GDM1 (cell line): ENCODE measurements around the gene DDIT3.
"Not testable (repeated sequence)": the region's sequence is repeated elsewhere in the genome, so short reads cannot be mapped to it uniquely, and the experiment has no call there.

ENCODE experiments used
- DNase-seq: peaks from one replicate; lab custom pipeline; 2025; lab: John Stamatoyannopoulos, UW

DDIT3 gene, protein sequence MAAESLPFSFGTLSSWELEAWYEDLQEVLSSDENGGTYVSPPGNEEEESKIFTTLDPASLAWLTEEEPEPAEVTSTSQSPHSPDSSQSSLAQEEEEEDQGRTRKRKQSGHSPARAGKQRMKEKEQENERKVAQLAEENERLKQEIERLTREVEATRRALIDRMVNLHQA

DNA sequence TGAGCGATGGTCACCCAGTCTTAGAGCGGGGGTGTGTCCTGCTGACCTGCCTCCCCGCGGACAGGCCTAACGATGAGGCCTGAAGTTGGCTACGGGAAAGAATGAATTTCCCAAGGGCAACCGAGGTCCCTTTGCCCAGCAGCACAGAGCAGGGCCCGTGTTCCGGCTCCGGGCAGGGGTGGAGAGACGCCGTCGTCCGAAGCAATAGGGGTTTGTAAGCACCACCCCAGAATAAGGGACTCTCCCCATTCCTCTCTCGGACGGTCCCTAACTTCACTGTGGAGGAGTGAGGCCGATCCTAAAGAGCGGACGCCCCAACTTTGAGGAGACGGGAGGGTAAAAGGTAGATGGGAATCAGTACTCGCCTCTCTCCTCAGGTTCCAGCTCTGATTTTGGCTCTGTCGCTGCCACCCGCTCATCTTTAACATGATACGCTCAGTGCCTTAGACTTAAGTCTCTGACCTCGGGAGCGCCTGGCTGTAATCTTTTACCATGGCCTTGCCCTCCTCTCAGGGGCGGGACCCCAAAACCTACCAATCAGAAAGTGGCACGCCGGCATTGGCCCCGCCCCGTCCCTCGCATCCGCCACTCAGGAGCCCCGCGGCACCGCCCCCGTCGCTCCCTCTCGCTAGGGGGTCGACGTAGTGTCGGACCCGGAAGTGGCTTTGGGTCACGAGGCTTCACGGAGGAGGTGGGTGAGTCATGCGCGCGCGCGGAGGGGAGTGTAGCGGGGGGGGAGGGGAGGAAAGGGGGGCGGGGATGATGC is at the start of gene DDIT3:
Gene DDIT3 (minus strand): TSS at position 462 of the 766 bp plus-strand sequence. CDS start 3,108 bp downstream, outside the sequence.
- DNase-seq: peak; percentile 99

DNA sequence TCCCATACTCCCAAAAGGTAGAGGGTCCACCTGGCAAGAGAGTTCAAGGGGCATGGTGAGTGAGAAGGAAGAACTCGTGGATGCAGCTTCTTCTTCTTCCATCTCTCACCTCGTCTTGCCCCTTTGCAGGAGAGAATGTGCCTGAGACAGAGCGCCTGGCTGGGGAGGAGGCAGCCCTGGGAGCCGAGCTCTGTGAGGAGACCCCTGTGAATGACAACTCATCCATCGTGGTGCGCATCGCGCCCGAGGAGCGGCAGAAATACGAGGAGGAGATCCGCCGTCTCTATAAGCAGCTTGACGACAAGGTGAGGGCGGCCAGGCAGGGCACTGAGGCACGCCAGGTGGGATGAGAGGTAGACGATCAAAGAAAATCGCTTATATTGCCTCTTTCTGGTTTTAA is 49.5 kb upstream of the DDIT3 start:
- no peak for DNase-seq

DNA sequence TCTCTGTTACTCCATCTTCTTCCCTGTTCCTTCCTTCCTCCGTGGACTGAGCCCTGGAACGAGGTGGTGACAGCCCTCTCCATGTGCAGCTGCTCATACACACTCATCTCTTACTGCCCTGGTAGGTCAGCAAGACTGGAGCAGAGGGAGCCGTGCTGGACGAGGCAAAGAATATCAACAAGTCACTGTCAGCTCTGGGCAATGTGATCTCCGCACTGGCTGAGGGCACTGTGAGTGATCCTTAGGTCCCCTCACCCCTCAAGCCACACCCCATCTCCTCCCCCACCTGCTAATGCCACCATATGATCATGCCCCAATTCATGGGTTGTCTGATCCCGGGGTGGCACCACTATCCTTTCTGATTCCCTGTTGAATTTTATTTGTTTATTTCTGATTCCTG is 48.5 kb upstream of the DDIT3 start:
- DNase-seq: no peak

DNA sequence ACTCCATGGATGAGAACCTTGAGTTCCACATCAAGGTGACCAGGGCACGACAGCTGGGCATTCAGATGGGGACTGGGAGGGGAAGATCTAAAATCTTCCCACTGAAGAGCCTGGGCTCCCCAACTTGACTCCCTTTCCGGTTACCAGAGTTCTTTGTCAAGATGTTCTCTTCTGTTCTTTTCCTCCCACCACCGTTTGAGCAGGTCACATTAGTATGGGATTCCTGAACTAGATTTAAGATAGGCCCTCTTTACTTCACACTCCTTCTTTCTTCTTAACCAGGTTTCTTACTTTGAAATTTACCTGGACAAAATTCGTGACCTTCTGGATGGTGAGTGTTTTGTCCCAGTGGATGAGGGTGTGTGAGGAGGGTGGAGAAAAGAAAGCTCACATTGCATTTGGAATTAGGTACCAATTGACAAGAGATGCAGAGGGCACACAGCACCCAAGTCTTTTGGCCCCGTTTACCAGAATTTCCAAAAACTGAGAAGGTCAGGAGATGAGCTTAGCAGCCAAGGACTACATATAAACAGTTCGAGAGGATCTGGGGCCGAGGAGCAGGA is 43.9 kb upstream of the DDIT3 start:
- no peak for DNase-seq

DNA sequence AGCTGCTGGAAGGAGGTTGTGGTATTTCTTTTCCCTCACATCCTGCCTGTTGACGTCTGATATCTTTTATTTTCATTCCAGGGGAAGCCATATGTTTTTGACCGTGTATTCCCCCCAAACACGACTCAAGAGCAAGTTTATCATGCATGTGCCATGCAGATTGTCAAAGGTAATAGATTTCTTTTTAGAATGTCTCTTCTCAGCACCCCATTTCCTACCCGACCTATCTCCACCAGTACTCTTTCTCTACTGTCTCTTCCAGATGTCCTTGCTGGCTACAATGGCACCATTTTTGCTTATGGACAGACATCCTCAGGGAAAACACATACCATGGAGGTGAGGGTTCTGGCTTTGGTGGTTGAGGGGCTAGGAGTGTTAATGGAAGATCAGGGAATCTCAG is 43.0 kb upstream of the DDIT3 start:
- DNase-seq: no peak

DNA sequence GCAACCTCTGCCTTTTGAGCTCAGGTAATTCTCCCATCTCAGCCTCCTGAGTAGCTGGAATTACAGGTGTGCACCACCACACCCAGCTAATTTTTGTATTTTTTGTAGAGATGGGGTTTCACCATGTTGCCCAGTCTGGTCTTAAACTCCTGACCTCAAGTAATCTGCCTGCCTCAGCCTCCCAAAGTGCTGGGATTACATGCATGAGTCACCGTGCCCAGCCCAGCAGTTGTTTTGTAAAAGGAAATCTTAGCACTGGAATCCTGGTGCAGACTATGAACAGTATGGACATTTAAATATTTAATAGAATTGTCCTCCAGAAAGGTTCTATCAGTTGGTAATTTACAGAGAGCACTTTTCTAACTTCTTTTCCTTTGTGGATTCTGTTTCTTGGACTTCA is 40.8 kb upstream of the DDIT3 start:
- not testable (repeated sequence) for DNase-seq

DNA sequence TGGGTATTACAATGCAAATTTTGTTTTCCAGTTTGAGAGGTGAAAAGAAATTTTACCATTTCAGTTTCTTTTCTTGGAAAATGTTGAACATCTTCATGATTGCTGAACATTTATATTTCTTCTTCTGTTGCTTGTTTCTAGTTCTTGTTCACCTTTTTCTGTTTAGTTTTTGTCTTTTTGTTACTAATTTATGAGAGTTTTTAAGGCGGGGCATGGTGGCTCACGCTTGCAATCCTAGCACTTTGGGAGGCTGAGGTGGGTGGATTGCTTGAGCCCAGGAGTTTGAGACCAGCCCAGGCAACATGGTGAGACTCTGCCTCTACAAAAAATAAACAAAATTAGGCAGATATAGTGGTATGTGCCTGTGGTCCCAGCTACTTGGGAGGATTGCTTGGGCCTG is 40.2 kb upstream of the DDIT3 start:
- no peak for DNase-seq

DNA sequence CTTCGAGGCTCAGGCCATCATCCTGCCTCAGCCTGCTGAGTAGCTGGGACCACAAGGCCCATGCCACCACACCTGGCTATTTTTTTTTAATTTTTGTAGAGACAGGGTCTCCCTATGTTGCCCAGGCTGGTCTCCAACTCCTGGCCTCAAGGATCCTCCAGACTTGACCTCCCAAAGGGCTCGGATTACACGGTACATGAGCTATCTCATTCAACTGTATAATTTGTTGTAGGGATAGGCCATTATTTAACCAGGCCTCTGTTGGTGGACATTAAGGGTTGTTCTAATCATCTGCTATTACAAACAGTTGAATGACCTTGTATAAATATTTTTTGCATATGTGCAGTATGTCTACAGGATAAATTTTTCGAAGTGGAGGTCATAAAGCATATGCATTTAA is 38.5 kb upstream of the DDIT3 start:
- no peak for DNase-seq

DNA sequence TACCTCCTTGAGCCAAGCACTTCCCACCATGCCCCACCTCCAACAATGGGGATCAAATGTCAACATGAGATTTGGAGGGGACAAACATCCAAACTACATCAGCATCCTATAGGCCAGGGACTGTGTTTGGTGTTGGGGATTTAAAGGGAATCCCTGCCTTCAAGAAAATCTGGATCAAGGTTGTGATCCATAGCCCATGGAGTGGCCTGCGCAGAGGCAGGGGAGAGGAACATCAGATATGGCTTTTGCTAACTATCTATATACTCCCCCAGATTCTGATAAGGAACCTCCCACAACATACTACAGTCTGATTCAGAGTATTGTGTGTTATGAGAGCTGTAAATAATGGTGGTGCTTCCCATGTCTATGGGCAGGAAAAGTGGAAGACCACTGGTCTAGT is 34.6 kb upstream of the DDIT3 start:
- DNase-seq: no peak

DNA sequence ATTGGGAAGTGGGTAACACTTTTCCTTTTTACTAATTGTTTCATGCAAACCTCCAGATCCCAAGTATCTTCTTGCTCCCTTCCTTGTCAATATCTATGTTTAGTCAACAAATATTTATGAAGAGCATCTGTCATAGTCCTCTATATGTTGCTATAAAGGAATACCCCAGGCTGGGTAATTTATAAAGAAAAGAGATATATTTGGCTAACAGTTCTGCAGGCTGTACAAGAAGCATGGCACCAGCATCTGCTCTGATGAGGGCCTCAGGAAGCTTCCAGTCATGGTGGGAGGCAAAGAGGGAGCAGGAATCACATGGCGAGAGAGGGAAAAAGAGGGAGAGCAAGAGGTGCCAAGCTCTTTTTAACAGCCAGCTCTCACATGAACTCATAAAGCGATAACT is 34.1 kb upstream of the DDIT3 start:
- DNase-seq: no peak

DNA sequence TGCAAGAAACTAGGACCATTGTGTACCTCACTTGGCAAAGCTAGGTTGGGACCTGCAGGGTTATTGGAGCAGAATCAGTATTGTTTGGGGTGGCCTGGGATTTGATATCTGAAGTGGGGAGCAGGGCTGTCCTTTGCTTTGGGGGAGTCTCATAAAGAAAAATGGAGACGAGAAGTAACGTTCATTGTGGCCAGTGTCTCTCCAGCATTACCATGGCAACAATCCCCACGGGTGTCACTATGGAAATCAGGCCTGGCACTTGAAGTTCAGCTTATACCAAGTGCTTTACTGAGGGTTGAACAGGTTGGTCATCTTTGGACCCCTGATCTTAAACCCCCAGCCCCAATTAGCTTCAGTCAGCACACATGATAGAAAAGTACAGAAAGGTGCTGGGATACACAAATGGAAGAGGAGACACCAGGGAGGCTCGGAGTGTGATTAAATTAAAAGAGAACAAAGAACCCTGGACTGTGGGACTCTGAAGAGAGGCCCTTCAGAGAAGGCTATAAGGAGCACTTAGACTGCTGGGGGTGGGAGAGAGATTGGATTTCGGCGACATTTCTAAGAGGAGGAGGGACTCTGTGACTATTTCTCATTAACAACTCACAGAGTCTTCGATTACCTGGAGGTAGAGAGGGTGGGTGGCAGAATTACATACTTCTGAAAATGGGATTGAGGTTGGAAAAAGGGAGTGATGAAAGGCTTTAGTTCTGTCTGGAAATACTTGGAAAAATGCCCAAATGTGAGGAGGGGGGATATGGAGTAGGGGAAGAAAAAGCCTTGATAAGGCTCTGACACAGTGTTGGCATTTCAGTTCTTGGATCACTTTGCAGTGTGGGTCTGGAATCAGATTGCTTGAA is 33.3 kb upstream of the DDIT3 start:
- DNase-seq: no peak

DNA sequence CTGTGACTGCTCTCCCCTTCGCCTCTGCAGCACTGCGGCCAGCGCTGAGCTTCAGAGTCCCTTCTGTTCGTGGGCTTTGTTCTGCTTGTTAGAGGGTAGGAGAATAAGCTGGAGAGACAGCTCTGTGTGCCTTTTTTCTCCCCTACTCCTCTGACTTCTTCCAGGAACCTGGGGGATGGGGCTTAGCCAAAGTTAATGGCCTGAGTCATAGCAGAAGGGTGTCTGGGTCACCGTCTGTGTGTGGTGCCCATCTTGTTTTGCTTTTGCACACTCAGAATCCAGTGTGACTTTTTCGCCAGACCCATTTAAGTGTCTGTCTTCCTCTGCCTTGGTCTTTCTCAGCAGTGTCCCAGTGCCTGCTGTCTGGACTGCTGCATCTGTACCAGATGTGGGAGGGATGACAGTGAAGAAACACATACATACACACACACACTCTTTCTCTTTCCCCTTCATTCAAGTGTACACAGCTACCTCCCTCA is 32.6 kb upstream of the DDIT3 start:
- no peak for DNase-seq

DNA sequence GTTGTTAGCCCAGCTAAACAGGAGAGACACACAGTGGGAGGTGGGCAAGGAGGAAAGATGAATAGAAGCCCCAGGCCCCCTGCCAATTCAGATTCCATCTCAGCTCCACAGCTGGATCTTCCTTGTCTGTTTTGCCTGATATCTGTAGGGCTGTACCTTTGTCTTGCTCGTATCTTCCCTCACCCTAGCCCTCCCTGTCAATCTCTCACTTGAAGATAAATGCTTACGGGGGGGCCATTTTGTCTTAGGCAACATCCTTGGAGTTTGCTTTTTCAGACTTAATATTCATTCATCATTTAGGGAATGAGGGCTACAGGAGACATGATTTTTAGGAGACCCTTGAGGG is 32.0 kb upstream of the DDIT3 start:
- DNase-seq: no peak

DNA sequence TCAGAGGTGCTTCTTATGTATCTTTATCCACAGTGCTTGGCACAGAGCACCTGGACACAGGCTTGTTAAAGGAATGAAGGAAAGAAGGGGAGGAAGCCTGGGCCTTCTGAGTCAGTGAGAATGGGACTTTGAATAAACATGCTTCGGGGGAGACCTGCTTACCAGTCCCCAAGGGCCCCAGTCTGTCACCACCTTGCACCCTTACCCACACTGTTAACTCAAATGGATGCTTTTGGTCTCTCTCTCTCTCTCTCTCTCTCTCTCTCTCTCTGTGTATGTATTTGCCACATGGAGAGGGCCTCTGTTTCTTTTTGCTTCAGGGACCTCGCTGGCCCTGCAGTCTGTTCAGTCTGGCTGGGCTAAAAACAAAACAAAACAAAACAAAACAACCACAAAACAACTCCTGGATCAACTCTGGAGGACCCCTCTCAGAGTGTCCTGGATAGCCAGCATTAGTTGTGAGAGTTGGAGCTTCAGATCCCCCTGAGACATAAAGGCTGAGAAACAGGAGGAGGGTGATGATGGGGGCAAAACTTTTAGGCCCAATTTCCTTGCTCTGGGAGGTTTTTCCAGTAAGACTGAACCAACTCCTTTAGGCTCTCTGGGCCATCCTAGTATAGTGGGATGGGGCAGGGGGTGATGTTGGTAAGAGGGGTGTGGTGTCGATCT is 31.5 kb upstream of the DDIT3 start:
- no peak for DNase-seq

DNA sequence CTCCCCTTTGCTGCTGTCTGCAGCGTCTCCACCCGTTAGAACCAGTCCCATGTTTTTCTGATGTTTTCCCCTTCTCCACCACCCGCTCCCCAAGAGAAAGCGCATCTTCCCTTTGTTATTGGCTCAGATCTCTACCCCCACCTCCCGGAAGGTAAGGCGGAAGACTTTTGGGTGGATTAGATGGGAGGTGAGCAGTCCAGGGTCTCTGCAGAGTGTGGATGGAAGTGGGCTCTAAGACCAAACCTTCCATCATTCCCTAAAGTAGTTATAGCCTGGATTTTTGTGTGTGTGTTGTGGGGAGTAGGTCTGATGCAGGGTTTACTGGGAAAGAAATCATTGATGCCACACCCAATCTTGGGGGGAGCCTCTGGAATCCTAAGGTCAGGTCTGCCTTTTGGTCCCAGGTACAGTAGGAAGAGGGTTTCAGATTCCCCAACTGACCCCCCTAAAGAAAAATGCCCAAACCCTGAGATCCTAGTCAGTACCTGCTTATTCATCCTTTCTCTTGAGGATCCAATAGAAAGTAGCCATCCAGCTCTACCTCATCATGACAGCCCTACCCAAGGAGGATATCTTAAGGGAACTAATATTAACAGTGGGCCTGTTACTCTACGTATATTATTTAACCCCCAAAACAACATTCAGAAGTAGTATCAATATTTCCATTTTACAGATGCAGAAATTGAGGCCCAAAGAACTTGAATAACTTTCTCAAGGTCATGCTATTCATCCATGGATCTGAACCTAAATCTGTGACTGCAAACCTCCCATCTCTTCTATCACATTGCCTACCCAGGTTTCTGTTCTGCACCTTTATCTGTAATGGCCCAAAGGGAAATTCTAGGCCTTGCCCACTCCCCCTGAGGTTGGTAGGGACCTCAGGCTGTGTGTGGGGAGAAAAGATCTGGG is 30.6 kb upstream of the DDIT3 start:
- DNase-seq: no peak

DNA sequence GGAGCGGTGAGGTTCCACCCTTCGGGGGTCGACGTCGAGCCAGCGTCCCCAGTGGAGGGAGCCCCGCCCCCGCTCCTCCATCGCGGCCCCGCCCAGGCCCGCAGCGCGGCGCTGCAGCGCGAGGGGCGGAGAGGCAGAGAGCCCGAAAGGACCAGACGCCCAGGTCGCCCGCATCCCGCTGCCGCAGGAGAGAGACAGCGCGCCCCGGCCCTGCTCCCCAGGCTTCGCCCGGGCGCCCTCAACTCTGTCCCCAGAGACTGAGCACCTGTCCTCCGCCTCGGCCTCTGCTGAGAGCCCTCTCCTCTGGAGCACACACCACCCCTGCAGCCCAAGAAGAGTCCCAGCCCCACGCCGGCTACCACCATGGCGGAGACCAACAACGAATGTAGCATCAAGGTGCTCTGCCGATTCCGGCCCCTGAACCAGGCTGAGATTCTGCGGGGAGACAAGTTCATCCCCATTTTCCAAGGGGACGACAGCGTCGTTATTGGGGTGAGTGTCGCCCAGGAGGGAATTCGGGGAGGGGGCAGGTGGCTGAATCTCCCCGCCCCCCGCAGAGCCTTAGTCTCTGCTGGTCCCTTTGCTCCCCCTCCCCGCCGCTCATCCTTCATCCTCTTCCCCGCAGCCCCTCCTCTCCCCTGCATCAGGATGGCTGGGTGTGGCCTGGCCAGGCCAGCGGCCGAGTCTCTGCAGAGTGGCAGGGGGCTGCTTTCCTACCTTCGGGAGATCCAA is 29.8 kb upstream of the DDIT3 start, which contains the start of gene KIF5A:
Gene KIF5A (plus strand): TSS at position 136 of the 732 bp plus-strand sequence. CDS start 228 bp downstream, at position 364.
- no peak for DNase-seq

DNA sequence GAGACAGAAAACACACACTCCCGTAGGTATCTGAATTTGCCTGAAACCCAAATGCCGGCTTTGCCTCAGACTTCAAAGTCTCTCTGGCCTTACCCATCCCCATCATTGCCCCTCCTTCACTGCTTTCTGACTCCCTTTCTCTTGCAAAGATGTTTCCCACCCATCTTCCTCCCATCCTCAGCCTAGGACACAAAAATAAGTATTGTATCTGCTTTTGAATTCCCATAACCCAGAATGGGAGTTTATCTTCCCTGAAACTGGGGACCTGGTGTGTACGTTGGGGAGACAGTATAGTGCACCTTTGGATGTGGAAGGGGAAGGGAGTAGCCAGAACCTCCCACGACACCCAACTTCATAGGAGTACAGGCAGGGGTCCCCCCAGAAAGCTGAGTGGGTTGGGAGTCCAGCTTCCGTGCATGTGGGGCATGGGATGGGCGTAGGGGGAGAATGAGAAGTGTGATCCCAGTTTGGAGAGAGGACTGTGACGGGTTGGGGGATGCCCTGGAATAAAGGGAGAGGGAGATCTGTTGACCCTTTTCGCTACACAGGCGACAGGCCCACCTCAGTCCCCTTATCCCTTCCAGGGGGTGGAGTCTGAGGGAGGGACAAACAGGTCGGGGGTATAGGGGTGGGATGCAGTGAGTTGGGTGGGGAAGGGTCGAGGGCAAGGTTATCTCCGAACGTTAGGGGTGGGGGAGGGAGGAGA is 29.0 kb upstream of the DDIT3 start:
- no peak for DNase-seq

DNA sequence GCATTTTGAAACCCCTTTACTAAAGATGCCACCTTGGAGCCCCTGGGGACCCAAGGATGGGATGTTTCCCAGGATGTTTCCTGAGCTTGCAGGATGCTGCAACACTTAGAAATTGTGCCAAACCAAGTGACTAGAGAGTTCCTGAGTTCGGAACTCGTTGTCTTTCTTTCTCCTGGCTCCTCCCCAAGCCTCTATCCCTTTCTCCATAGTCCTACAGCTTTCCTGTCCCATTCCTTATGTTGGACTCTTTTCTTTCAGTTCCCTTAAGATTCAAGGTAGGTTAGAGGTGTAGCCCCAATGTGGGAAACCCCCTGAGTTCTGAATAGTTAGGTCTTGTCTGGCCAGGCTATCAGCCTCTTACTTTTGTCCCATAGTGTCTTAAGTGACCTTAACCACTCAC is 28.2 kb upstream of the DDIT3 start:
- no peak for DNase-seq

DNA sequence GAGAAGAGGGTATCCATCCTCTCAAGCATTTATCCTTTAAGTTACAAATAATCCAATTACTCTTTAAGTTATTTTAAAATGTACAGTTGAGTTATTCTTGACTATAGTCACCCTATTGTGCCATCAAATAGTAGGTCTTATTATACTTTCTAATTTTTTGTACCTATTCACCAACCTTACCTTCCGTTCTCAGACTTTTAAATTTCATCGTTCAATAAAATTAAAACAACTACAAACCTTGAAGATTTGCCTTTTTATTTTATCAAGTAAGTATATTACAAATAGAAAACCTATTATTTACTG is 27.6 kb upstream of the DDIT3 start:
- no peak for DNase-seq
